ENCODE results near the gene PRM2.

PRM2 gene

GRCh38 chr16:11276143-11276895 is at the start of gene PRM2:
Gene PRM2, minus strand, starts transcription at chr16:11276480. Its CDS starts 110 bp downstream, at chr16:11276370.
- no peak for TF ChIP-seq CTCF (IDR thresholded peaks at IDR 0.05)

GRCh38 chr16:11325404-11326083 is 49.3 kb upstream of the PRM2 start:
- no peak for TF ChIP-seq CTCF (IDR thresholded peaks at IDR 0.05)

- no peak for TF ChIP-seq CTCF (IDR thresholded peaks at IDR 0.05)
These were observed 47.5 kb upstream of the PRM2 start for GRCh38 chr16:11323551-11324336.

GRCh38 chr16:11322823-11323222 is 46.5 kb upstream of the PRM2 start:
- TF ChIP-seq CTCF (IDR thresholded peaks at IDR 0.05): no peak

GRCh38 chr16:11321662-11322061 is 45.4 kb upstream of the PRM2 start:
- TF ChIP-seq CTCF (IDR thresholded peaks at IDR 0.05): no peak

GRCh38 chr16:11320170-11320569 is 43.9 kb upstream of the PRM2 start:
- no peak for TF ChIP-seq CTCF (IDR thresholded peaks at IDR 0.05)

- TF ChIP-seq CTCF (IDR thresholded peaks at IDR 0.05): no peak
These were observed 43.4 kb upstream of the PRM2 start for GRCh38 chr16:11319529-11320146.

Measured in LNCAP (cell line).